Uterus (tissue), 4 donors: ENCODE measurements around the gene DYNC2H1. TPM values are rescaled to one million over a fixed set of nuclear protein-coding genes. Genes with fewer than 3 reads are reported as not detected.

Source experiments
- DNase-seq, 2 donors: peaks; one replicate each; pipeline ENCODE4 v3.0.0-alpha.2; 2019 to 2020
- H3K27ac ChIP-seq, 2 donors: fragments of 200-600 bp; sonication (generic); 1 replicate in 1 of 2; 2 replicates in 1 of 2; pipeline ENCODE4 v1.5.1; 2016 to 2018
- H3K27me3 ChIP-seq, 2 donors: fragments of 200-600 bp; sonication (generic); one replicate each; pipeline ENCODE4 v1.5.1; 2018 to 2019; ENCODE audit warnings: control low read depth in 1 of 2
- H3K36me3 ChIP-seq, 2 donors: fragments of 200-600 bp; sonication (generic); one replicate each; pipeline ENCODE4 v1.5.1; 2019; ENCODE audit warnings: control low read depth in 1 of 2
- H3K4me1 ChIP-seq, 2 donors: fragments of 200-600 bp; sonication (generic); one replicate each; pipeline ENCODE4 v1.5.1; 2018 to 2019; ENCODE audit warnings: control low read depth in 1 of 2
- H3K4me3 ChIP-seq, 2 donors: fragments of 200-600 bp; sonication (generic); 1 replicate in 1 of 2; 2 replicates in 1 of 2; pipeline ENCODE4 v1.5.1; 2018 to 2019; ENCODE audit warnings: mild to moderate bottlenecking in 1 of 2
- H3K9me3 ChIP-seq, 2 donors: fragments of 200-600 bp; sonication (generic); one replicate each; pipeline ENCODE4 v1.5.1; 2019; ENCODE audit warnings: control low read depth in 1 of 2
- POLR2A ChIP-seq, 2 donors: fragments of 450-650 bp; IDR thresholded peaks; one replicate each; pipeline ENCODE4 v1.6.1; 2016; ENCODE audit warnings: antibody characterized with exemption in 2 of 2, mild to moderate bottlenecking in 1 of 2, moderate library complexity in 1 of 2
- intact Hi-C: fragments of 100-400 bp; cut with DNase I; formaldehyde crosslinking; loops from one replicate; pipeline ENCODE4 v1.15.1; 2023; ENCODE audit warnings: low total_unique reads
- total RNA-seq, 4 donors: library from RNA; depleted of rRNA in 3 of 4; stranded (reverse); fragments of >200 nt in 3 of 4; gene quantifications; one replicate each; pipeline versions ENCODE4 v1.1.0 to v1.2.4, GENCODE V29; 2014 to 2023
- TF ChIP-seq, protein P1 (sequence below), 4 experiments: fragments of 200-600 bp in 2 of 4; fragments of 450-650 bp in 2 of 4; sonication (generic) in 2 of 4; IDR thresholded peaks; one replicate each; pipeline ENCODE4 v1.5.1; 2016 to 2019; ENCODE audit warnings: antibody characterized with exemption in 4 of 4, mild to moderate bottlenecking in 2 of 4, moderate library complexity in 1 of 4
- donor health status: DM: yes; HTN: yes; CAD: no.

The DYNC2H1 gene
- total RNA-seq, 4 donors from 2014 or later = 24.8 to 96.1 (median 53.5) TPM

GRCh38 chr11:103407641-103408040 is 298.4 kb downstream of the DYNC2H1 start:
- no peaks in the 10 kb centered on the region for H3K4me1 ChIP-seq
- DNase-seq = no peak
- no peak for TF ChIP-seq POLR2A (IDR thresholded peaks at IDR 0.05)
- TF ChIP-seq, protein P1, sequence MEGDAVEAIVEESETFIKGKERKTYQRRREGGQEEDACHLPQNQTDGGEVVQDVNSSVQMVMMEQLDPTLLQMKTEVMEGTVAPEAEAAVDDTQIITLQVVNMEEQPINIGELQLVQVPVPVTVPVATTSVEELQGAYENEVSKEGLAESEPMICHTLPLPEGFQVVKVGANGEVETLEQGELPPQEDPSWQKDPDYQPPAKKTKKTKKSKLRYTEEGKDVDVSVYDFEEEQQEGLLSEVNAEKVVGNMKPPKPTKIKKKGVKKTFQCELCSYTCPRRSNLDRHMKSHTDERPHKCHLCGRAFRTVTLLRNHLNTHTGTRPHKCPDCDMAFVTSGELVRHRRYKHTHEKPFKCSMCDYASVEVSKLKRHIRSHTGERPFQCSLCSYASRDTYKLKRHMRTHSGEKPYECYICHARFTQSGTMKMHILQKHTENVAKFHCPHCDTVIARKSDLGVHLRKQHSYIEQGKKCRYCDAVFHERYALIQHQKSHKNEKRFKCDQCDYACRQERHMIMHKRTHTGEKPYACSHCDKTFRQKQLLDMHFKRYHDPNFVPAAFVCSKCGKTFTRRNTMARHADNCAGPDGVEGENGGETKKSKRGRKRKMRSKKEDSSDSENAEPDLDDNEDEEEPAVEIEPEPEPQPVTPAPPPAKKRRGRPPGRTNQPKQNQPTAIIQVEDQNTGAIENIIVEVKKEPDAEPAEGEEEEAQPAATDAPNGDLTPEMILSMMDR (IDR thresholded peaks at IDR 0.05) = no peak
- H3K27me3 ChIP-seq = no peaks in the 10 kb centered on the region
- intact Hi-C loops = no loop called here
- H3K36me3 ChIP-seq = no peaks in the 10 kb centered on the region
- H3K4me3 ChIP-seq = no peak overlapping the region
- no peak overlapping the region for H3K27ac ChIP-seq
- H3K9me3 ChIP-seq = no peaks in the 10 kb centered on the region

DNA sequence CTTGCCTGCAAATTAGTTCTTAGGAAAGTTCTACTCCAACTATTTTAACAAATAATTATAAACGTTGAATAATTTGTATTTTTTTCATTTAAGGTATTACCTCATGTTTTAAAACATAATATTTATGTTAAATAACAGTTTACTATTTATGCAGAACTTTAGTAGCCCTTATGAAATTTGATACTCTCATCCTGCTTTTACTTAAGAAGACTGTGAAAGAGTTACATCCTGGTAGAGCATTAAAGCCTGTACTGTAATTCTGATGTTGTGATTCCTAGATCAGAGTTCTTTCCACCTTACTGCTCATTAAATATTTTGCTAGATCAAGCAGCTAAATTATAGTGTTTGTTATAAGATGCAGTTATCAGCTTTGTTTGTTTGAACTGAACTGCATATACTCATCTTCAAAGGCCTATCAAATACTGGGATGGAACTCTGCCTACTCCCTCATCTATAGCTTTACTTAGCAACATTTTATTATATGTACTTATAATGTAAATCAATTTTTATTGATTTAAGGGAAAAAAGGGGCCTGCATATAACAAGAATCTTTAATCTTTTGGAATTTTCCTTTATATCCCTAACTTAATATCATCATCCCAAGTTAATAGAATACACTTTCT is 304.2 kb downstream of the DYNC2H1 start:
- intact Hi-C loops = no loop called here

GRCh38 chr11:103418014-103418413 is 308.8 kb downstream of the DYNC2H1 start:
- Histone ChIP-seq H3K9me3 (no peaks in the 10 kb centered on the region), H3K27me3 (no peaks in the 10 kb centered on the region), H3K4me3 (no peak overlapping the region), H3K27ac (no peak overlapping the region), H3K4me1 (no peaks in the 10 kb centered on the region), H3K36me3 (no peaks in the 10 kb centered on the region)
- no peak for TF ChIP-seq POLR2A (IDR thresholded peaks at IDR 0.05)
- TF ChIP-seq, protein P1 (IDR thresholded peaks at IDR 0.05) = no peak
- intact Hi-C loops = no loop called here
- no peak for DNase-seq

More for the DNA sequence above, 304.2 kb downstream of the DYNC2H1 start:
- Histone ChIP-seq H3K4me1 (no peaks in the 10 kb centered on the region), H3K4me3 (no peak overlapping the region), H3K36me3 (no peaks in the 10 kb centered on the region), H3K27me3 (no peaks in the 10 kb centered on the region), H3K9me3 (no peaks in the 10 kb centered on the region), H3K27ac (no peak overlapping the region)
- DNase-seq = no peak
- no peak for TF ChIP-seq POLR2A (IDR thresholded peaks at IDR 0.05)
- TF ChIP-seq, protein P1 (IDR thresholded peaks at IDR 0.05) = no peak

DNA sequence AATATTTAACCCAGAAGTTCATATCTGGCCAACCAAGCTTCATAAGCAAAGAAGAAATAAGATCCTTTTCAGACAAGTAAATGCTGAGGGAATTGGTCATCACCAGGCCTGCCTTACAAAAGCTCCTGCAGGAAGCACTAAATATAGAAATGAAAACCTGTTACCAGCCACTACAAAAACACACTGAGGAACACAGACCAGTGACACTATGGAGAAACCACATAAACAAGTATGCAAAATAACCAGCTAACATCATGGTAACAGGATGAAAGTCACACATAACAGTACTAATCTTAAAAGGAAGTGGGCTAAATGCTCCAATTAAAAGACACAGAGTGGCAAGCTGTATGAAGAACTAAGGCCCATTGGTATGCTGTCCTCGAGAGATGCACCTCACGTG is 311.4 kb downstream of the DYNC2H1 start:
- TF ChIP-seq POLR2A (IDR thresholded peaks at IDR 0.05) = no peak
- TF ChIP-seq, protein P1 (IDR thresholded peaks at IDR 0.05) = no peak
- no peak overlapping the region for H3K27ac ChIP-seq
- intact Hi-C loops = no loop called here

GRCh38 chr11:103433386-103434072 is 324.3 kb downstream of the DYNC2H1 start:
- Histone ChIP-seq H3K4me3 (no peak overlapping the region), H3K27me3 (no peaks in the 10 kb centered on the region), H3K27ac (no peak overlapping the region), H3K4me1 (no peaks in the 10 kb centered on the region), H3K9me3 (no peaks in the 10 kb centered on the region), H3K36me3 (no peaks in the 10 kb centered on the region)
- intact Hi-C loops = no loop called here
- no peak for DNase-seq
- TF ChIP-seq POLR2A (IDR thresholded peaks at IDR 0.05) = no peak
- TF ChIP-seq, protein P1 (IDR thresholded peaks at IDR 0.05) = no peak

More for the DNA sequence above, 311.4 kb downstream of the DYNC2H1 start:
- Histone ChIP-seq H3K27me3 (no peaks in the 10 kb centered on the region), H3K9me3 (no peaks in the 10 kb centered on the region), H3K36me3 (no peaks in the 10 kb centered on the region), H3K4me3 (no peak overlapping the region), H3K4me1 (no peaks in the 10 kb centered on the region)
- no peak for DNase-seq
